ENCODE results near the gene CDKN3.
"Not testable (repeated sequence)": the region's sequence is repeated elsewhere in the genome, so short reads cannot be mapped to it uniquely, and the experiment has no call there.

Gene CDKN3

GRCh38 chr14:54451961-54452360 lies 55.2 kb downstream of the CDKN3 start:
- H3K4me2 ChIP-seq (ENCODE audit: low read length) = no peak overlapping the region
- no peaks in the 10 kb centered on the region for H3K9me2 ChIP-seq (replicated peaks; ENCODE audit: control insufficient read depth, low read length)
- TF ChIP-seq EZH2phosphoT487 (IDR thresholded peaks at IDR 0.05; ENCODE audit: borderline replicate concordance, low read length) (no peak), CTCF (IDR thresholded peaks at IDR 0.05; ENCODE audit: low read depth, low read length, poor library complexity, severe bottlenecking) (no peak)
- H3K4me3 ChIP-seq (ENCODE audit: low read length) = no peak overlapping the region
- no peaks in the 10 kb centered on the region for H3K4me1 ChIP-seq (ENCODE audit: control insufficient read depth, low read length)
- H3K36me3 ChIP-seq (ENCODE audit: control insufficient read depth, low read length) = no peaks in the 10 kb centered on the region
- H3K79me2 ChIP-seq (ENCODE audit: control insufficient read depth, low read length) = no peaks in the 10 kb centered on the region
- no peaks in the 10 kb centered on the region for H3K9me3 ChIP-seq (ENCODE audit: control insufficient read depth, insufficient read depth, low read length)
- H3K27ac ChIP-seq (ENCODE audit: low read depth, low read length) = no peak overlapping the region
- H3F3A ChIP-seq (ENCODE audit: control insufficient read depth, insufficient read depth) = no peaks in the 10 kb centered on the region
- peaks cover 6% of the 10 kb centered on the region; the same call in 1 of the 2 replicates for H3K27me3 ChIP-seq (ENCODE audit: control insufficient read depth, low read length)
- no peaks in the 10 kb centered on the region for H4K20me1 ChIP-seq (ENCODE audit: control insufficient read depth, insufficient read depth, low read depth, low read length)

GRCh38 chr14:54453252-54453651 lies 56.4 kb downstream of the CDKN3 start:
- Histone ChIP-seq H3K9me3 (ENCODE audit: control insufficient read depth, insufficient read depth, low read length) (no peaks in the 10 kb centered on the region), H3K27me3 (ENCODE audit: control insufficient read depth, low read length) (peaks cover 6% of the 10 kb centered on the region; the same call in 1 of the 2 replicates), H3K79me2 (ENCODE audit: control insufficient read depth, low read length) (no peaks in the 10 kb centered on the region), H3K27ac (ENCODE audit: low read depth, low read length) (no peak overlapping the region), H3F3A (ENCODE audit: control insufficient read depth, insufficient read depth) (no peaks in the 10 kb centered on the region), H3K4me1 (ENCODE audit: control insufficient read depth, low read length) (no peaks in the 10 kb centered on the region), H3K4me2 (ENCODE audit: low read length) (no peak overlapping the region), H3K4me3 (ENCODE audit: low read length) (no peak overlapping the region), H3K36me3 (ENCODE audit: control insufficient read depth, low read length) (no peaks in the 10 kb centered on the region), H3K9me2 (replicated peaks; ENCODE audit: control insufficient read depth, low read length) (no peaks in the 10 kb centered on the region), H4K20me1 (ENCODE audit: control insufficient read depth, insufficient read depth, low read depth, low read length) (no peaks in the 10 kb centered on the region)
- TF ChIP-seq EZH2phosphoT487 (IDR thresholded peaks at IDR 0.05; ENCODE audit: borderline replicate concordance, low read length) (no peak), CTCF (IDR thresholded peaks at IDR 0.05; ENCODE audit: low read depth, low read length, poor library complexity, severe bottlenecking) (no peak)

- H3K36me3 ChIP-seq (ENCODE audit: control insufficient read depth, low read length); H3K27me3 ChIP-seq (ENCODE audit: control insufficient read depth, low read length); H3K4me3 ChIP-seq (ENCODE audit: low read length); H3K9me2 ChIP-seq (replicated peaks; ENCODE audit: control insufficient read depth, low read length); H3K4me2 ChIP-seq (ENCODE audit: low read length); H3K27ac ChIP-seq (ENCODE audit: low read depth, low read length); H3F3A ChIP-seq (ENCODE audit: control insufficient read depth, insufficient read depth); H3K79me2 ChIP-seq (ENCODE audit: control insufficient read depth, low read length); H3K9me3 ChIP-seq (ENCODE audit: control insufficient read depth, insufficient read depth, low read length); H3K4me1 ChIP-seq (ENCODE audit: control insufficient read depth, low read length); H4K20me1 ChIP-seq (ENCODE audit: control insufficient read depth, insufficient read depth, low read depth, low read length): not testable (repeated sequence)
These were observed 57.2 kb downstream of the CDKN3 start for GRCh38 chr14:54453990-54454389.

GRCh38 chr14:54455363-54455762 lies 58.6 kb downstream of the CDKN3 start:
- TF ChIP-seq EZH2phosphoT487 (IDR thresholded peaks at IDR 0.05; ENCODE audit: borderline replicate concordance, low read length) (no peak), CTCF (IDR thresholded peaks at IDR 0.05; ENCODE audit: low read depth, low read length, poor library complexity, severe bottlenecking) (no peak)
- Histone ChIP-seq H3K9me3 (ENCODE audit: control insufficient read depth, insufficient read depth, low read length) (peaks cover 18% of the 10 kb centered on the region; the same call in 1 of the 2 replicates), H3K27me3 (ENCODE audit: control insufficient read depth, low read length) (no peaks in the 10 kb centered on the region), H3F3A (ENCODE audit: control insufficient read depth, insufficient read depth) (no peaks in the 10 kb centered on the region), H3K4me2 (ENCODE audit: low read length) (no peak overlapping the region), H3K4me3 (ENCODE audit: low read length) (no peak overlapping the region), H3K4me1 (ENCODE audit: control insufficient read depth, low read length) (no peaks in the 10 kb centered on the region), H4K20me1 (ENCODE audit: control insufficient read depth, insufficient read depth, low read depth, low read length) (no peaks in the 10 kb centered on the region), H3K27ac (ENCODE audit: low read depth, low read length) (no peak overlapping the region), H3K9me2 (replicated peaks; ENCODE audit: control insufficient read depth, low read length) (no peaks in the 10 kb centered on the region), H3K79me2 (ENCODE audit: control insufficient read depth, low read length) (no peaks in the 10 kb centered on the region), H3K36me3 (ENCODE audit: control insufficient read depth, low read length) (no peaks in the 10 kb centered on the region)

GRCh38 chr14:54456820-54457608 lies 60.2 kb downstream of the CDKN3 start:
- H3K27me3 ChIP-seq (ENCODE audit: control insufficient read depth, low read length); H3K27ac ChIP-seq (ENCODE audit: low read depth, low read length); H3K9me2 ChIP-seq (replicated peaks; ENCODE audit: control insufficient read depth, low read length); H3K36me3 ChIP-seq (ENCODE audit: control insufficient read depth, low read length); H3K79me2 ChIP-seq (ENCODE audit: control insufficient read depth, low read length); H3K4me1 ChIP-seq (ENCODE audit: control insufficient read depth, low read length); H4K20me1 ChIP-seq (ENCODE audit: control insufficient read depth, insufficient read depth, low read depth, low read length); H3K4me2 ChIP-seq (ENCODE audit: low read length); H3K4me3 ChIP-seq (ENCODE audit: low read length); H3F3A ChIP-seq (ENCODE audit: control insufficient read depth, insufficient read depth): not testable (repeated sequence)
- H3K9me3 ChIP-seq (ENCODE audit: control insufficient read depth, insufficient read depth, low read length) = peaks cover 18% of the 10 kb centered on the region; the same call in 1 of the 2 replicates

Measured in DOHH2 (cell line).